A549 (cell line): Measurements from ENCODE around the gene EARS2. TPM values are rescaled to one million over a fixed set of nuclear protein-coding genes. Genes with fewer than 3 reads are reported as not detected.

Experiments
- ATAC-seq, 2 experiments: fragments of 200-7000 bp in 1 of 2; fragments of >200 bp in 1 of 2; cut with Nextera tagmentation in 1 of 2; cut with Tn5 transposase in 1 of 2; 3 replicates each; pipeline versions ENCODE4 v1.8.0 to v1.9.1; 2018 to 2020; ENCODE audit warnings: mild to moderate bottlenecking in 1 of 2, moderate library complexity in 1 of 2
- CTCF ChIA-PET: fragments of 300-600 bp; sonication (Branson Sonifier 250); formaldehyde crosslinking; extraction: SDS; loops from one replicate; lab custom pipeline; 2021; ENCODE audit warnings: antibody characterized with exemption, inconsistent platforms; lab: Yijun Ruan, JAX
- POLR2A ChIA-PET: fragments of 350-600 bp; formaldehyde crosslinking; extraction: SDS; loops from one replicate; lab custom pipeline; 2021; ENCODE audit warnings: antibody characterized with exemption, inconsistent platforms; lab: Yijun Ruan, JAX
- DNase-seq, 2 experiments: peaks; one replicate each; pipeline versions ENCODE4 v3.0.0 to v3.0.0-alpha.2; 2011 to 2016; ENCODE audit warnings: low read depth in 1 of 2, low spot score in 1 of 2
- FAIRE-seq: peaks from 2 replicates; lab custom pipeline; 2011; peaks lifted over from hg19 to GRCh38; lab: Jason Lieb, UNC
- H3K27ac ChIP-seq, 2 experiments: fragments of >200 bp; sonication (Bioruptor Twin); formaldehyde crosslinking; 3 replicates each; pipeline ENCODE4 v1.5.1; 2016 to 2017
- H3K4me1 ChIP-seq: fragments of >200 bp; sonication (Bioruptor Twin); formaldehyde crosslinking; 3 replicates; pipeline ENCODE4 v1.6.1; 2016
- H3K4me2 ChIP-seq: fragments of >200 bp; sonication (Bioruptor Twin); formaldehyde crosslinking; 3 replicates; pipeline ENCODE4 v1.6.1; 2016
- H3K4me3 ChIP-seq: fragments of >200 bp; sonication (Bioruptor Twin); formaldehyde crosslinking; 3 replicates; pipeline ENCODE4 v1.5.1; 2016
- H3K9me3 ChIP-seq: fragments of >200 bp; sonication (Bioruptor Twin); formaldehyde crosslinking; 3 replicates; pipeline ENCODE4 v1.6.1; 2016
- ATOH8 ChIP-seq: fragments of 250-450 bp; sonication (Bioruptor Pico); IDR thresholded peaks from 2 replicates; pipeline ENCODE4 v1.5.0; 2020; ENCODE audit warnings: low read depth, mild to moderate bottlenecking, moderate library complexity
- CEBPB ChIP-seq, 2 experiments: fragments of >200 bp in 1 of 2; sonication (Bioruptor Twin) in 1 of 2; formaldehyde crosslinking in 1 of 2; IDR thresholded peaks; 2 replicates each; pipeline ENCODE4 v1.6.1; 2012 to 2016
- CHD2 ChIP-seq: fragments of 150-350 bp; IDR thresholded peaks from 2 replicates; pipeline ENCODE4 v1.6.1; 2014; ENCODE audit warnings: low read length; ENCODE audit not compliant: partially characterized antibody
- EHF ChIP-seq: fragments of 250-450 bp; sonication (Bioruptor Pico); IDR thresholded peaks from 2 replicates; pipeline ENCODE4 v1.5.0; 2020; ENCODE audit warnings: mild to moderate bottlenecking
- EHMT2 ChIP-seq: fragments of 200-600 bp; sonication (generic); IDR thresholded peaks from 2 replicates; pipeline ENCODE4 v1.6.1; 2016; ENCODE audit warnings: antibody characterized with exemption, low read depth, mild to moderate bottlenecking, moderate library complexity
- ELK1 ChIP-seq: fragments of 150-350 bp; IDR thresholded peaks from 2 replicates; pipeline ENCODE4 v1.6.1; 2014; ENCODE audit warnings: low read depth, mild to moderate bottlenecking, low read length
- GATA3 ChIP-seq: IDR thresholded peaks from 2 replicates; pipeline ENCODE4 v1.6.1; 2012; ENCODE audit warnings: borderline replicate concordance
- HDAC2 ChIP-seq: fragments of 200-600 bp; sonication (generic); IDR thresholded peaks from 2 replicates; pipeline ENCODE4 v1.6.1; 2016
- HOXA7 ChIP-seq: fragments of 250-450 bp; sonication (Bioruptor Pico); IDR thresholded peaks from 2 replicates; pipeline ENCODE4 v1.5.0; 2020; ENCODE audit warnings: mild to moderate bottlenecking, moderate library complexity
- KDM1A ChIP-seq: fragments of 200-600 bp; sonication (generic); IDR thresholded peaks from 2 replicates; pipeline ENCODE4 v1.6.1; 2016; ENCODE audit warnings: low read depth, mild to moderate bottlenecking
- NR3C1 ChIP-seq: fragments of >200 bp; sonication (Bioruptor Twin); formaldehyde crosslinking; IDR thresholded peaks from 3 replicates; pipeline ENCODE4 v1.6.1; 2017
- POLR2AphosphoS2 ChIP-seq: conservative IDR thresholded peaks from 2 replicates; pipeline ENCODE4 v1.6.1; 2012; ENCODE audit warnings: low read length, improper control_type of control experiment, inconsistent platforms
- RFX5 ChIP-seq: fragments of 450-650 bp; IDR thresholded peaks from 2 replicates; pipeline ENCODE4 v1.7.1; 2014; ENCODE audit warnings: antibody characterized with exemption, mild to moderate bottlenecking, moderate library complexity
- TFCP2L1 ChIP-seq: fragments of 250-450 bp; sonication (Bioruptor Pico); IDR thresholded peaks from 2 replicates; pipeline ENCODE4 v1.5.0; 2021; ENCODE audit warnings: mild to moderate bottlenecking
- TP53 ChIP-seq: fragments of 250-450 bp; sonication (Bioruptor Pico); IDR thresholded peaks from 2 replicates; pipeline ENCODE4 v1.5.0; 2021; ENCODE audit warnings: mild to moderate bottlenecking, moderate library complexity
- USF2 ChIP-seq: fragments of 450-650 bp; IDR thresholded peaks from 2 replicates; pipeline ENCODE4 v1.6.1; 2014; ENCODE audit warnings: antibody characterized with exemption
- ZC3H11A ChIP-seq: fragments of 450-650 bp; IDR thresholded peaks from 2 replicates; pipeline ENCODE4 v1.6.1; 2014; ENCODE audit warnings: antibody characterized with exemption, mild to moderate bottlenecking
- ZSCAN20 ChIP-seq: fragments of 250-450 bp; sonication (Bioruptor Pico); IDR thresholded peaks from 2 replicates; pipeline ENCODE4 v1.8.0; 2022; ENCODE audit warnings: mild to moderate bottlenecking, moderate library complexity
- WGBS: methylation state at CpG from one replicate; pipeline ENCODE4 v1.1.6; 2017; ENCODE audit errors: missing lambda C conversion rate; 5-methylcytosine and 5-hydroxymethylcytosine counted together
- polyA plus RNA-seq, 4 experiments: library from polyadenylated mRNA; depleted of rRNA in 3 of 4; stranded (reverse); fragments of >200 nt; fragmentation: RNase III in 1 of 4; extraction: RNeasy Plus Mini Kit Qiagen cat#74134 plus additional on column Dnase treatment in 1 of 4; gene quantifications; 2 replicates in 3 of 4; 3 replicates in 1 of 4; pipeline ENCODE4 v1.2.3, GENCODE V29; 2011 to 2017

The EARS2 gene
- polyA plus RNA-seq, 2 of the 4 experiments (the other 2 are of a cell fraction), result 30.4 to 45.2 TPM

- POLR2A ChIA-PET, result no interaction called here
- ATAC-seq (no peak), DNase-seq (no peak), FAIRE-seq (no peak)
- 66% methylated on average over 4 of the region's 4 CpGs for WGBS
- Histone ChIP-seq H3K4me2 (no peak overlapping the region), H3K4me3 (no peak overlapping the region), H3K4me1 (no peaks in the 10 kb centered on the region), H3K9me3 (no peaks in the 10 kb centered on the region), H3K27ac (no peak overlapping the region)
- CTCF ChIA-PET, result interaction anchor here (0.5 to 3.2 kb wide), 4 partner anchors 8 to 86 kb away, joined by 3 to 9 read pairs (median 4); no protein-coding TSS in a partner anchor
- TF ChIP-seq ZC3H11A (no peak), ZSCAN20 (no peak), RFX5 (no peak), TFCP2L1 (CRISPR knock-in tag) (no peak), ELK1 (no peak), NR3C1 (no peak), EHMT2 (no peak), GATA3 (no peak), CHD2 (no peak), KDM1A (no peak), POLR2AphosphoS2 (no peak)
- TF ChIP-seq, all 56 proteins: peak for 0
These were observed 36.0 kb downstream of the EARS2 start for GRCh38 chr16:23521037-23521743.

- no peak for DNase-seq
- WGBS, result 91% methylated on average over 4 of the region's 4 CpGs
- no peak overlapping the region for H3K4me3 ChIP-seq
- no peak for ATAC-seq
- no peaks in the 10 kb centered on the region for H3K4me1 ChIP-seq
- H3K4me2 ChIP-seq, result no peak overlapping the region
- H3K27ac ChIP-seq, result no peak overlapping the region
- TF ChIP-seq EHF (CRISPR knock-in tag), result no peak
- no peak for TF ChIP-seq NR3C1
- no peak for TF ChIP-seq ATOH8 (CRISPR knock-in tag)
- TF ChIP-seq HDAC2, result no peak
- no peak for TF ChIP-seq HOXA7 (CRISPR knock-in tag)
- TF ChIP-seq TP53 (CRISPR knock-in tag), result no peak
- ChIA-PET CTCF (interaction anchor here (1.2 to 3.2 kb wide), 2 partner anchors 8 to 85 kb away, joined by 5 to 9 read pairs; no protein-coding TSS in a partner anchor), POLR2A (no interaction called here)
- FAIRE-seq, result no peak
- no peaks in the 10 kb centered on the region for H3K9me3 ChIP-seq
These were observed 36.6 kb downstream of the EARS2 start for GRCh38 chr16:23520500-23520899.

GRCh38 chr16:23519282-23519681 is 37.9 kb downstream of the EARS2 start:
- ChIA-PET CTCF (interaction anchor here (3.2 kb wide), 1 partner anchor 10 kb away, joined by 9 read pairs; no protein-coding TSS in a partner anchor), POLR2A (no interaction called here)
- TF ChIP-seq CEBPB (IDR thresholded peaks at IDR 0.05) (no peak), USF2 (peak; percentile 35; the same call in 1 of the 2 replicates)
- ATAC-seq, result peak; percentile 47 to 76; a peak in 3 of 6 replicates
- 90% methylated on average over 5 of the region's 5 CpGs for WGBS
- Histone ChIP-seq H3K27ac (no peak overlapping the region), H3K4me3 (no peak overlapping the region), H3K4me2 (no peak overlapping the region), H3K9me3 (no peaks in the 10 kb centered on the region), H3K4me1 (no peaks in the 10 kb centered on the region)
- no peak for FAIRE-seq
- DNase-seq, result peak in 1 of 2 experiments; percentile 44
